ENCODE measurements around the gene BAG1. TPM values are rescaled to one million over a fixed set of nuclear protein-coding genes. Genes with fewer than 3 reads are reported as not detected.

BAG1 gene
- total and polyA plus RNA-seq, 2 of the 13 experiments (the other 11 are each of a cell fraction or from before 2014, with no cell fraction given) = 23.1 to 59.5 TPM

DNA sequence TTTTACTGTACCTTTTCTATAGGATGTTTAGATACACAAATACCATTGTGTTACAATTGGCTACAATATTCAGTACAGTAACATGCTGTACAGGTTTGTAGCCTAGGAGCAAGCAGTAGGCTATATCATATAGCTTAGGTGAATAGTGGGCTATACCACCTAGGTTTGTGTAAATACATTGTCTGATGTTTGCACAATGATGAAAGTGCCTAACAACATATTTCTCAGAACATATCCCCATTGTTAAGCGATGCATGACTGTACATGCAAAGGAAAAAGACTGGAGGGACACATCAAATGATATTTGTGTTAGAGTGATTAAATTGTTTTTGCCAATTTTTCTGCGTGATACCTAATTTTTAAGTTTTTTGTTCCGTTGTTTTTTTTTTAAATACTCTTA lies 5.6 kb upstream of the BAG1 start (continued):
- no peak for TF ChIP-seq MED1 (CRISPR knock-in tag; IDR thresholded peaks at IDR 0.05)

DNA sequence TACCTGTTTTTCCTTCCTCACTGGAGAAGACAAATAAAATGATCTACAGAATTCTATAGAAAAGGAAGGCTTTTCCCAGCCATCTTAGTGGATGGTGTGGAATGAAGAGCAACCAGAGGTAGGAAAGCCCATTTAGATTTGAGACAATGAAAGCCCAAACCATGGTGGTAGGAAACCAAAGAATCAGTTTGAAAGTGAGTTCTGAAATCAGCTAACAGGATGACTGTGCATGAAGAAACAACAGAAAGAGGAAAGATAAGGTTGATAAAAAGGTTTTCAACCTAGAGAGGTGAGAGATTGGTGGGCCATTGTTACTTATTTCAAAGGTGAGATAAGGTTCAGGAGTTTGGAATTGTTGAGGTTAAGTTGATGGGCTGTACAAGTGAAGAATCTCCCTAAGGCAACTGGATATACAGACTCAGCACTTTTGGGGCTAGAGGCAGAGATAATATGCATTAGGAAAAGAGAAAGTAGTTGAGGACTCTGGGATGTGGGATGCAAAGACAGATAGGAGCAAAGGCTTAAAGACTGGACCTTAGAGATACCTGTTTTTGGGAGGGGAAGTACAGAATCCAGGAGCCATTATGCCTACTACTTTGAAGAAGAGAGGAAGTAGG lies 2.8 kb upstream of the BAG1 start:
- Histone ChIP-seq H3K4me3 (replicated peaks in 1 of 3; ENCODE audit: insufficient read depth in 1 of 3, low read depth in 2 of 3, low read length in 3 of 3) (no peak overlapping the region), H4K20me1 (ENCODE audit: insufficient read depth, low read length) (no peaks in the 10 kb centered on the region), H3K4me2 (ENCODE audit: low read depth, low read length) (no peak overlapping the region), H3K27ac (ENCODE audit: extremely low read length, insufficient read depth, low read length) (no peak overlapping the region), H3K9me3 (ENCODE audit: low read length) (no peaks in the 10 kb centered on the region), H3K27me3 (ENCODE audit: control insufficient read depth in 1 of 2, insufficient read depth in 2 of 2, low read length in 2 of 2) (no peaks in the 10 kb centered on the region; a peak in 1 of 5 replicates), H2AFZ (ENCODE audit: low read length) (no peak overlapping the region), H3K36me3 (replicated peaks in 1 of 2; ENCODE audit: control insufficient read depth in 1 of 2, insufficient read depth in 2 of 2, low read length in 2 of 2) (peaks cover 7 to 40% of the 10 kb centered on the region in 2 experiments), H3K79me2 (ENCODE audit: insufficient read depth, low read length) (peaks cover 32% of the 10 kb centered on the region), H3K9ac (ENCODE audit: insufficient read depth, low read depth, low read length) (no peak overlapping the region), H3K4me1 (ENCODE audit: insufficient read depth, low read length) (peaks cover 29% of the 10 kb centered on the region)
- no TSS peak for BruUV-seq (replicated peaks)
- TF ChIP-seq ZNF577 (CRISPR knock-in tag; IDR thresholded peaks at IDR 0.05; ENCODE audit: borderline replicate concordance, low read depth) (no peak), ZC3H13 (CRISPR knock-in tag; IDR thresholded peaks at IDR 0.05) (no peak), MAFK (conservative IDR thresholded peaks at IDR 0.05 in 1 of 2, IDR thresholded peaks at IDR 0.05 in 1 of 2; ENCODE audit: low read length in 2 of 2) (peak; percentile 59 to 63), MAFF (IDR thresholded peaks at IDR 0.05; ENCODE audit: low read depth, low read length) (0 out of 2 replicates have a peak, but pooled peaks have one; percentile 35), PHF20 (CRISPR knock-in tag; IDR thresholded peaks at IDR 0.05) (no peak), TP53 (CRISPR knock-in tag; conservative IDR thresholded peaks at IDR 0.05) (no peak), RARG (CRISPR knock-in tag; IDR thresholded peaks at IDR 0.05; ENCODE audit: low read depth) (no peak), SIN3B (IDR thresholded peaks at IDR 0.05; ENCODE audit: low read length) (no peak), RNF2 (conservative IDR thresholded peaks at IDR 0.05; ENCODE audit: low read depth) (no peak)
- TF ChIP-seq, protein P1, sequence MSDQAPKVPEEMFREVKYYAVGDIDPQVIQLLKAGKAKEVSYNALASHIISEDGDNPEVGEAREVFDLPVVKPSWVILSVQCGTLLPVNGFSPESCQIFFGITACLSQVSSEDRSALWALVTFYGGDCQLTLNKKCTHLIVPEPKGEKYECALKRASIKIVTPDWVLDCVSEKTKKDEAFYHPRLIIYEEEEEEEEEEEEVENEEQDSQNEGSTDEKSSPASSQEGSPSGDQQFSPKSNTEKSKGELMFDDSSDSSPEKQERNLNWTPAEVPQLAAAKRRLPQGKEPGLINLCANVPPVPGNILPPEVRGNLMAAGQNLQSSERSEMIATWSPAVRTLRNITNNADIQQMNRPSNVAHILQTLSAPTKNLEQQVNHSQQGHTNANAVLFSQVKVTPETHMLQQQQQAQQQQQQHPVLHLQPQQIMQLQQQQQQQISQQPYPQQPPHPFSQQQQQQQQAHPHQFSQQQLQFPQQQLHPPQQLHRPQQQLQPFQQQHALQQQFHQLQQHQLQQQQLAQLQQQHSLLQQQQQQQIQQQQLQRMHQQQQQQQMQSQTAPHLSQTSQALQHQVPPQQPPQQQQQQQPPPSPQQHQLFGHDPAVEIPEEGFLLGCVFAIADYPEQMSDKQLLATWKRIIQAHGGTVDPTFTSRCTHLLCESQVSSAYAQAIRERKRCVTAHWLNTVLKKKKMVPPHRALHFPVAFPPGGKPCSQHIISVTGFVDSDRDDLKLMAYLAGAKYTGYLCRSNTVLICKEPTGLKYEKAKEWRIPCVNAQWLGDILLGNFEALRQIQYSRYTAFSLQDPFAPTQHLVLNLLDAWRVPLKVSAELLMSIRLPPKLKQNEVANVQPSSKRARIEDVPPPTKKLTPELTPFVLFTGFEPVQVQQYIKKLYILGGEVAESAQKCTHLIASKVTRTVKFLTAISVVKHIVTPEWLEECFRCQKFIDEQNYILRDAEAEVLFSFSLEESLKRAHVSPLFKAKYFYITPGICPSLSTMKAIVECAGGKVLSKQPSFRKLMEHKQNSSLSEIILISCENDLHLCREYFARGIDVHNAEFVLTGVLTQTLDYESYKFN (CRISPR knock-in tag; conservative IDR thresholded peaks at IDR 0.05) = no peak
- TF ChIP-seq, protein P2, sequence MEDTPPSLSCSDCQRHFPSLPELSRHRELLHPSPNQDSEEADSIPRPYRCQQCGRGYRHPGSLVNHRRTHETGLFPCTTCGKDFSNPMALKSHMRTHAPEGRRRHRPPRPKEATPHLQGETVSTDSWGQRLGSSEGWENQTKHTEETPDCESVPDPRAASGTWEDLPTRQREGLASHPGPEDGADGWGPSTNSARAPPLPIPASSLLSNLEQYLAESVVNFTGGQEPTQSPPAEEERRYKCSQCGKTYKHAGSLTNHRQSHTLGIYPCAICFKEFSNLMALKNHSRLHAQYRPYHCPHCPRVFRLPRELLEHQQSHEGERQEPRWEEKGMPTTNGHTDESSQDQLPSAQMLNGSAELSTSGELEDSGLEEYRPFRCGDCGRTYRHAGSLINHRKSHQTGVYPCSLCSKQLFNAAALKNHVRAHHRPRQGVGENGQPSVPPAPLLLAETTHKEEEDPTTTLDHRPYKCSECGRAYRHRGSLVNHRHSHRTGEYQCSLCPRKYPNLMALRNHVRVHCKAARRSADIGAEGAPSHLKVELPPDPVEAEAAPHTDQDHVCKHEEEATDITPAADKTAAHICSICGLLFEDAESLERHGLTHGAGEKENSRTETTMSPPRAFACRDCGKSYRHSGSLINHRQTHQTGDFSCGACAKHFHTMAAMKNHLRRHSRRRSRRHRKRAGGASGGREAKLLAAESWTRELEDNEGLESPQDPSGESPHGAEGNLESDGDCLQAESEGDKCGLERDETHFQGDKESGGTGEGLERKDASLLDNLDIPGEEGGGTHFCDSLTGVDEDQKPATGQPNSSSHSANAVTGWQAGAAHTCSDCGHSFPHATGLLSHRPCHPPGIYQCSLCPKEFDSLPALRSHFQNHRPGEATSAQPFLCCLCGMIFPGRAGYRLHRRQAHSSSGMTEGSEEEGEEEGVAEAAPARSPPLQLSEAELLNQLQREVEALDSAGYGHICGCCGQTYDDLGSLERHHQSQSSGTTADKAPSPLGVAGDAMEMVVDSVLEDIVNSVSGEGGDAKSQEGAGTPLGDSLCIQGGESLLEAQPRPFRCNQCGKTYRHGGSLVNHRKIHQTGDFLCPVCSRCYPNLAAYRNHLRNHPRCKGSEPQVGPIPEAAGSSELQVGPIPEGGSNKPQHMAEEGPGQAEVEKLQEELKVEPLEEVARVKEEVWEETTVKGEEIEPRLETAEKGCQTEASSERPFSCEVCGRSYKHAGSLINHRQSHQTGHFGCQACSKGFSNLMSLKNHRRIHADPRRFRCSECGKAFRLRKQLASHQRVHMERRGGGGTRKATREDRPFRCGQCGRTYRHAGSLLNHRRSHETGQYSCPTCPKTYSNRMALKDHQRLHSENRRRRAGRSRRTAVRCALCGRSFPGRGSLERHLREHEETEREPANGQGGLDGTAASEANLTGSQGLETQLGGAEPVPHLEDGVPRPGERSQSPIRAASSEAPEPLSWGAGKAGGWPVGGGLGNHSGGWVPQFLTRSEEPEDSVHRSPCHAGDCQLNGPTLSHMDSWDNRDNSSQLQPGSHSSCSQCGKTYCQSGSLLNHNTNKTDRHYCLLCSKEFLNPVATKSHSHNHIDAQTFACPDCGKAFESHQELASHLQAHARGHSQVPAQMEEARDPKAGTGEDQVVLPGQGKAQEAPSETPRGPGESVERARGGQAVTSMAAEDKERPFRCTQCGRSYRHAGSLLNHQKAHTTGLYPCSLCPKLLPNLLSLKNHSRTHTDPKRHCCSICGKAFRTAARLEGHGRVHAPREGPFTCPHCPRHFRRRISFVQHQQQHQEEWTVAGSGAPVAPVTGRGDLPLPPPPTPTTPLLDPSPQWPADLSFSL (CRISPR knock-in tag; IDR thresholded peaks at IDR 0.05) = no peak
- ChIA-PET CTCF (ENCODE audit: low intra/inter-chr PET ratio, low total read pairs) (no interaction called here), POLR2A (no interaction called here)
- FAIRE-seq = no peak
- intact Hi-C loops (cut with micrococcal nuclease; ENCODE audit: unreplicated experiment) (no loop called here), in situ Hi-C loops (cut with HindIII; ENCODE audit: extremely low pct_ligation_motif_present, low pct_unique_long_range_greater_than_20kb) (no loop called here)
- no peak for ATAC-seq
- DNase-seq (ENCODE audit: low spot score) = no peak

Data from HepG2 (cell line).